Measurements from ENCODE around the gene THADA.

Gene THADA

DNA sequence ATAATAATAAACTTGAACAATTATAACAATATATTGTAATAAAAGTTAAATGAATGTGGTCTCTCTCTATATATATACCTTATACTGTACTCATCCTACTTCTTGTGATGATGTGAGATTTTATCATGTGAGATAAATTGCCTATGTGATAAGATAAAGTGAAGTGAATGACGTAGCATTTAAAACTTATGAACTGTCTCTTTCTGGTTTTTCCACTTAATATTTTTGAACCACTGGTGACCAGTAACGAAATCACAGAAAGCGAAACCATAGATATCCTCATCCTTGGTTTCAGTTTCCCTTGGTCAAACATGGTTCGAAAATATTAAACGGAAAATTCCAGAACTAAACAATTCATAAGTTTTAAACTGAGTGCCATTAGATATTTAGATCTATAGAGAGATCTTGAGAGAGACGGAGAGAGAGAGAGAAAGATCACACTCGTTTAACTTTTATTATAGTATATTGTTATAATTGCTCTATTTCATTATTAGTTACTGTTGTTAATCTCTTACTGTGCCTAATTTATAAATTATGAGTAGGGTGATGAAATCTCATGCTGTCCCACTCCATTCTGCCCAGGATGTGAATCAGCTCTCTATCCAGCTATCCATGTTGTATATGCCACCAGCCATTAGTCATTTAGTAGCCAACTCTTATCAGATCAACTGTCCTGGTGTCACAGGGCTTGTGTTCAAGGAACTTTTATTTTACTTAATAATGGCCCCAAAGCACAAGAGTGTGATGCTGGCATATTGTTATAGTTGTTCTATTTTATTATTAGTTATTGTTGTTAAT is 156.8 kb downstream of the THADA start:
- no peak for DNase-seq (ENCODE audit: low read depth)
- H3K4me3 ChIP-seq (ENCODE audit: low read depth, low read length), result no peak overlapping the region
- TF ChIP-seq, protein P1, sequence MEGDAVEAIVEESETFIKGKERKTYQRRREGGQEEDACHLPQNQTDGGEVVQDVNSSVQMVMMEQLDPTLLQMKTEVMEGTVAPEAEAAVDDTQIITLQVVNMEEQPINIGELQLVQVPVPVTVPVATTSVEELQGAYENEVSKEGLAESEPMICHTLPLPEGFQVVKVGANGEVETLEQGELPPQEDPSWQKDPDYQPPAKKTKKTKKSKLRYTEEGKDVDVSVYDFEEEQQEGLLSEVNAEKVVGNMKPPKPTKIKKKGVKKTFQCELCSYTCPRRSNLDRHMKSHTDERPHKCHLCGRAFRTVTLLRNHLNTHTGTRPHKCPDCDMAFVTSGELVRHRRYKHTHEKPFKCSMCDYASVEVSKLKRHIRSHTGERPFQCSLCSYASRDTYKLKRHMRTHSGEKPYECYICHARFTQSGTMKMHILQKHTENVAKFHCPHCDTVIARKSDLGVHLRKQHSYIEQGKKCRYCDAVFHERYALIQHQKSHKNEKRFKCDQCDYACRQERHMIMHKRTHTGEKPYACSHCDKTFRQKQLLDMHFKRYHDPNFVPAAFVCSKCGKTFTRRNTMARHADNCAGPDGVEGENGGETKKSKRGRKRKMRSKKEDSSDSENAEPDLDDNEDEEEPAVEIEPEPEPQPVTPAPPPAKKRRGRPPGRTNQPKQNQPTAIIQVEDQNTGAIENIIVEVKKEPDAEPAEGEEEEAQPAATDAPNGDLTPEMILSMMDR (IDR thresholded peaks at IDR 0.05; ENCODE audit: control insufficient read depth, extremely low read depth, insufficient read depth), result no peak

DNA sequence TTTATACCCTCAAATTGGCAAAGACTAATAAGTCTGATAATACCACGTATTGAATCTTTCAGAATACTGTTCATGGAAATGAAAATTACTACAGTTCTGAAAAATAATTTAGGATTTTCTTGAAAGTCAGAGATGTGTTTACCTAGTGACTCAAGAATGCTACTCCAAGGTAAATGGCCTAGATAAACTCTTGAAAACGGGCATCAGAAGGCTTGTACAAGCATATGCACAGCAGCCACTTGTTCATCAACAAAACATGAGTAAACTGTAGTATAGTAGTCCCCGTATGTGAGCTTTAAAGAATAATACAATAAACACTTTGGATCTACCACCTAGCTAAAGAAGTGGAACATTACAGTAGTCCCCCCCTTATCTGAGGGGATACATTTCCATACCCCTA is 157.5 kb downstream of the THADA start:
- no peak for DNase-seq (ENCODE audit: low read depth)
- TF ChIP-seq, protein P1 (IDR thresholded peaks at IDR 0.05; ENCODE audit: control insufficient read depth, extremely low read depth, insufficient read depth), result no peak

DNA sequence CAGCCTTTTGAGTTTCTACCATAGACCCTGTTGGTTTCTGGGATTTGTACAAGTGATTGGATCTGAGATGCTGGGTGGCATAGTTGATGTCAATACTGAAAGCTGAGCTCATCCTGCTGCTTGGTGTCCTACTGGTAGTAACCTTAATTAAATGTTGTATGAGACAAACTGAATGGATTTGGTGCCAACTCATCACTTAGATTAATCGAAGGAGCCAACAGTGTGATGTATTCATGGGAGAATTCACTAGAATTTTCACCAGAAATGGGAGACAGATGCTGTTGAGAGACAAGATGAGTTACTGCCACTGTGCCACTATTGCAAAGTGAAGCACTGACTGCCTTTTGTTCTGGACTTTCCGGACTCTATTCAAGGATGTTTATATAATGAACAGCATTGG is 158.5 kb downstream of the THADA start:
- TF ChIP-seq, protein P1 (IDR thresholded peaks at IDR 0.05; ENCODE audit: control insufficient read depth, extremely low read depth, insufficient read depth), result no peak
- DNase-seq (ENCODE audit: low read depth), result no peak
- no peak overlapping the region for H3K4me3 ChIP-seq (ENCODE audit: low read depth, low read length)

More for the DNA sequence above, 157.5 kb downstream of the THADA start:
- H3K4me3 ChIP-seq (ENCODE audit: low read depth, low read length), result no peak overlapping the region

DNA sequence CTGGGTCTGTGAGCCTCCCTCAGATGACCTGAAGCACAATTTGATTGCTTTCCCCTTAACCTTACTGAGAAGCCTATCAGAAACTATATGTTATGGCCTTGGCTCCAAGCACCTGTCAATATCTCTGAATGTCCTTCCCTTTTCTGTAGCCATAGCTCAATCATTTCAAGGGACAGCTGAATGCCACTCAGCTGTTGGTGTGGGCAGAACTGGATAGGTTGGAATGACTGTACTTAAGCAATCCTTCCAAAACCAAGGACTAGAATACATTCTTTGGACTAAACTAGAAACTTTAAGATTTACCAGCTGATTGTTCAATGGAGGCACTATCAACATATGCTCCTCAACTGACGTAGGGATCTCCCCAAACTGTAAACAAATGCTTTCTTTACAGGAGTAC is 159.4 kb downstream of the THADA start:
- H3K4me3 ChIP-seq (ENCODE audit: low read depth, low read length), result no peak overlapping the region
- DNase-seq (ENCODE audit: low read depth), result no peak
- TF ChIP-seq, protein P1 (IDR thresholded peaks at IDR 0.05; ENCODE audit: control insufficient read depth, extremely low read depth, insufficient read depth), result no peak

DNA sequence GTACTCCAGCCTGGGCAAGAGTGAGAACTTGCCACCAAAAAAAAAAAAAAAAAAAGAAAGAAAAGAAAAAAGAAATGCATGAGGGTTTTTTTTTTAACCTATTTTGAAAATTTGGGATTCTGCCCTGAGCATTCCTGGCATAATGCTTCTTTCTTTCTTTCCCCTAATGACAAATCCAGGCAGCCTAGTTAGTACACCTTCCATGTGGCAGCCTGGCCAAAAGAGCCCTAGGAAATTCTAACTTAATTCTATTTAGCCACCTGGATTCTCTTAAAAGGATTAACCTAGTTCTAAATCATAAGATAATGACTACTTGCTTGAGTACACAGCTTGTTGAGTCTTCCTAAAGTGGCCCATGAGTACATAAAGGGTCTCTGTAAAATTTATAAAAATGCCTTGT is 160.1 kb downstream of the THADA start:
- TF ChIP-seq, protein P1 (IDR thresholded peaks at IDR 0.05; ENCODE audit: control insufficient read depth, extremely low read depth, insufficient read depth), result no peak
- no peak overlapping the region for H3K4me3 ChIP-seq (ENCODE audit: low read depth, low read length)
- no peak for DNase-seq (ENCODE audit: low read depth)

DNA sequence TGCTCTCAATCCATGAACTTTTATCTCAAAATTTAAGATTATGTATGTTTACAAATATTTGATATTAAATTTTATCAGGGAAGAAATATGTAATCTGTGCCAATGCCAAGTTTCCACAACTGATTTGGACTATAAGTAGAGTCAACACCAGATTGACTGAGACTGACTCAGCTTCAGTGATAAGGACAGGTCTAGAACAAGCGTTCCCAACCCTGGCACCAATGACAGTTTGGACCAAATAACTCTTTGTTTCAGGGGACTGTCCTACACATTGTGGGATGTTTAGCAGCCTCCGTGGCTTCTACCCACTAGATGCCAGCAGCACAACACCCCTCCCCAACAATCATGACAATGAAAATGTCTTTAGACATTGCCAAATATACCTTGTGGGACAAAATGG is 165.3 kb downstream of the THADA start:
- TF ChIP-seq, protein P1 (IDR thresholded peaks at IDR 0.05; ENCODE audit: control insufficient read depth, extremely low read depth, insufficient read depth), result no peak
- H3K4me3 ChIP-seq (ENCODE audit: low read depth, low read length), result no peak overlapping the region
- no peak for DNase-seq (ENCODE audit: low read depth)

DNA sequence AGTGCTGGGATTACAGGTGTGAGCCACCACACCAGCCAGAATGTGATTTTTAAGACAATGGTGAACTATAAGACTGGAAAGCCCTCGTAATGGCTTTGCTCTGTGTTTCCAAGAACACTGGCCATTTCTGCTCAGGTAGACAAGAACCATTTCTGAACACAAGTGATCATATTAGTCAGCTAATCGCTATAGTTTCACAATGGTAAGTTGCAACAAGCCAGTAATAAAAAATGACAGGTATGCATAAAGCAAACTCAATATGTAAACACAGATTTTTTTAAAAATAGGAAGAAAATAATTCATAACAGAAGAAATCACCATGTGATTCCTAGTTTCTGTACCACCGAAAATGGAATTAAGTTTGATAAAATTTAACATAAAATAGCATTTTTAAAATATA is 166.5 kb downstream of the THADA start:
- no peak overlapping the region for H3K4me3 ChIP-seq (ENCODE audit: low read depth, low read length)
- TF ChIP-seq, protein P1 (IDR thresholded peaks at IDR 0.05; ENCODE audit: control insufficient read depth, extremely low read depth, insufficient read depth), result no peak
- DNase-seq (ENCODE audit: low read depth), result no peak

Measured in LNCaP clone FGC (cell line).